ENCODE data around the gene PCDH9. TPM values are rescaled to one million over a fixed set of nuclear protein-coding genes. Genes with fewer than 3 reads are reported as not detected.

The PCDH9 gene
- total and polyA plus RNA-seq, 5 donors, result 5.1 to 30.0 (median 27.8) TPM

DNA sequence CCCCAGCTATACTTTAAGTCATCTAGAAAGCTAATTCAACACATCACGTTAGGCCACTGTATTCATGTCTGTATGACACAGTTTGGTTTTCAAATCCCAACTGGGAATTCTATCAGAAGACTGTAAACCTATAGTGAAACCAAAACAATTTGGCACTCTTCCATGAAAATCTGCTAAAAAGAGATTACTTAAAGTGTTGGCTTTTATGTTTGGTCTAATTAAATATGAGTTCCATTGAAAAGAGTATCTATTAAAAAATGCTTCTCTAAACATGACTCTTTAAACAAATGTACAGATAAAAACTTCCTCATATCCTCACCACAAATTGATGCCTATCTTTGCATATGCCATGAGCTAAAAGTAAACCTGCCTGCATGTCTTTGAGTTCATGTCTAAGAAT is 25.4 kb downstream of the PCDH9 start:
- WGBS, result 53% methylated on average over 1 of the region's 1 CpG
- Histone ChIP-seq H3K4me3 (ENCODE audit: low read length) (no peak overlapping the region), H3K27ac (ENCODE audit: low read length) (no peak overlapping the region), H3K4me1 (ENCODE audit: control insufficient read depth, insufficient read depth, low read length) (no peaks in the 10 kb centered on the region), H3K9me3 (ENCODE audit: control insufficient read depth, low read length) (no peaks in the 10 kb centered on the region), H3K27me3 (ENCODE audit: control insufficient read depth, insufficient read depth) (no peaks in the 10 kb centered on the region)
- ATAC-seq, result no peak
- intact Hi-C loops (cut with DNase I), result no loop called here
- no peak for DNase-seq

GRCh38 chr13:67200605-67201004 is 29.5 kb downstream of the PCDH9 start:
- no peaks in the 10 kb centered on the region for H3K27me3 ChIP-seq (ENCODE audit: control insufficient read depth, insufficient read depth)
- 70% methylated on average over 4 of the region's 4 CpGs for WGBS
- H3K4me3 ChIP-seq (ENCODE audit: low read length), result no peak overlapping the region
- DNase-seq, result no peak
- intact Hi-C loops (cut with DNase I), result no loop called here
- H3K9me3 ChIP-seq (ENCODE audit: control insufficient read depth, low read length), result no peaks in the 10 kb centered on the region
- no peak for ATAC-seq
- no peak overlapping the region for H3K27ac ChIP-seq (ENCODE audit: low read length)
- no peaks in the 10 kb centered on the region for H3K4me1 ChIP-seq (ENCODE audit: control insufficient read depth, insufficient read depth, low read length)

- Histone ChIP-seq H3K4me3 (ENCODE audit: low read length) (no peak overlapping the region), H3K27me3 (ENCODE audit: control insufficient read depth, insufficient read depth) (no peaks in the 10 kb centered on the region), H3K9me3 (ENCODE audit: control insufficient read depth, low read length) (no peaks in the 10 kb centered on the region), H3K27ac (ENCODE audit: low read length) (no peak overlapping the region), H3K4me1 (ENCODE audit: control insufficient read depth, insufficient read depth, low read length) (no peaks in the 10 kb centered on the region)
- ATAC-seq (no peak), DNase-seq (no peak)
- intact Hi-C loops (cut with DNase I), result no loop called here
These were observed 30.0 kb downstream of the PCDH9 start for GRCh38 chr13:67200183-67200582.

DNA sequence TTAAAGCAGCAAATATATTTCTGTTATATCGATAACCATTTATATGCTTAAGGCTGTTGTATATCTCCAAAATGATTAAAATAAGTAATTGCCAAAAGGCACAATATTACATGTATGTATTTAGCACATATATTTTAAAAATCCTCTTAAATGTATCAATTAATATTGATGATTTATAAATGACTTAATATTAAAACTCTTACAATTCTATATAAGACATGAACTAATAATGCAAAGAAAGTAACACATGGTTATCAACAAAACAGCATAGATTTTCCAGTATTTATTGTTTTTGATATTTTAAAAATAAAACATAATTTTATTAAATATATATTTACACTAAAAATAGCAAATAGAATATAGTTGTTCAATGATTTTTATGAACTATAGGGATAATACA is 32.4 kb downstream of the PCDH9 start:
- Histone ChIP-seq H3K9me3 (ENCODE audit: control insufficient read depth, low read length) (no peaks in the 10 kb centered on the region), H3K27me3 (ENCODE audit: control insufficient read depth, insufficient read depth) (no peaks in the 10 kb centered on the region), H3K27ac (ENCODE audit: low read length) (no peak overlapping the region), H3K4me1 (ENCODE audit: control insufficient read depth, insufficient read depth, low read length) (no peaks in the 10 kb centered on the region), H3K4me3 (ENCODE audit: low read length) (no peak overlapping the region)
- WGBS, result 98% methylated on average over 1 of the region's 1 CpG
- intact Hi-C loops (cut with DNase I), result no loop called here
- DNase-seq, result no peak
- ATAC-seq, result no peak

GRCh38 chr13:67193979-67194378 is 36.2 kb downstream of the PCDH9 start:
- Histone ChIP-seq H3K27me3 (ENCODE audit: control insufficient read depth, insufficient read depth) (no peaks in the 10 kb centered on the region), H3K4me1 (ENCODE audit: control insufficient read depth, insufficient read depth, low read length) (no peaks in the 10 kb centered on the region), H3K9me3 (ENCODE audit: control insufficient read depth, low read length) (no peaks in the 10 kb centered on the region), H3K27ac (ENCODE audit: low read length) (no peak overlapping the region), H3K4me3 (ENCODE audit: low read length) (no peak overlapping the region)
- DNase-seq (no peak), ATAC-seq (no peak)
- intact Hi-C loops (cut with DNase I), result no loop called here

DNA sequence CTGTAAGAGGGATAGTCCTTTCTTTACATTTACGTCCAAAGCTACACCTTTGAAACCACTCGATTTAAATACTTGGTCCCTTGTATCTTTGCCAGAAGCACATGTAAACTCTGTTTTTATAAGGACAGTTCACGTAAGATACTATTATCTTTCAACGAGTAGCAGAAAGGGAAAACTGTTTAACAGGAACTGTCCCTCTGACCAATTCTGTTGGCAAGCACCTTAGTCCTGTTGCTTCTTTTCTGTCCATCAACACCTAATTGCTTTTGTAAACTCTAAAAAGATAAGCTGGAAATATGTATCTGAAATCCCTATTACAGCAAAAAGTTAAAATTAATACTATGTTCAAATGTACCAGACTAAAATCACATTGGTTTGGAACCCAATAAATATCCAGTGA is 37.4 kb downstream of the PCDH9 start:
- no peaks in the 10 kb centered on the region for H3K9me3 ChIP-seq (ENCODE audit: control insufficient read depth, low read length)
- no peaks in the 10 kb centered on the region for H3K4me1 ChIP-seq (ENCODE audit: control insufficient read depth, insufficient read depth, low read length)
- H3K27me3 ChIP-seq (ENCODE audit: control insufficient read depth, insufficient read depth), result no peaks in the 10 kb centered on the region
- DNase-seq (no peak), ATAC-seq (no peak)
- 48% methylated on average over 4 of the region's 4 CpGs for WGBS
- H3K27ac ChIP-seq (ENCODE audit: low read length), result no peak overlapping the region
- intact Hi-C loops (cut with DNase I), result no loop called here
- H3K4me3 ChIP-seq (ENCODE audit: low read length), result no peak overlapping the region

GRCh38 chr13:67186995-67187569 is 43.1 kb downstream of the PCDH9 start:
- no peak overlapping the region for H3K4me3 ChIP-seq (ENCODE audit: low read length)
- intact Hi-C loops (cut with DNase I), result no loop called here
- ATAC-seq (no peak), DNase-seq (no peak)
- H3K9me3 ChIP-seq (ENCODE audit: control insufficient read depth, low read length), result no peaks in the 10 kb centered on the region
- H3K4me1 ChIP-seq (ENCODE audit: control insufficient read depth, insufficient read depth, low read length), result no peaks in the 10 kb centered on the region
- H3K27ac ChIP-seq (ENCODE audit: low read length), result no peak overlapping the region
- 77% methylated on average over 6 of the region's 6 CpGs for WGBS
- no peaks in the 10 kb centered on the region for H3K27me3 ChIP-seq (ENCODE audit: control insufficient read depth, insufficient read depth)

- WGBS, result 97% methylated on average over 7 of the region's 7 CpGs
- no peaks in the 10 kb centered on the region for H3K4me1 ChIP-seq (ENCODE audit: control insufficient read depth, insufficient read depth, low read length)
- H3K9me3 ChIP-seq (ENCODE audit: control insufficient read depth, low read length), result no peaks in the 10 kb centered on the region
- no peaks in the 10 kb centered on the region for H3K27me3 ChIP-seq (ENCODE audit: control insufficient read depth, insufficient read depth)
- H3K4me3 ChIP-seq (ENCODE audit: low read length), result no peak overlapping the region
- ATAC-seq (no peak), DNase-seq (no peak)
- intact Hi-C loops (cut with DNase I), result no loop called here
- H3K27ac ChIP-seq (ENCODE audit: low read length), result no peak overlapping the region
These were observed 45.9 kb downstream of the PCDH9 start for GRCh38 chr13:67184247-67184646.

GRCh38 chr13:67183151-67183550 is 47.0 kb downstream of the PCDH9 start:
- Histone ChIP-seq H3K27ac (ENCODE audit: low read length) (no peak overlapping the region), H3K4me1 (ENCODE audit: control insufficient read depth, insufficient read depth, low read length) (no peaks in the 10 kb centered on the region), H3K27me3 (ENCODE audit: control insufficient read depth, insufficient read depth) (no peaks in the 10 kb centered on the region), H3K4me3 (ENCODE audit: low read length) (no peak overlapping the region), H3K9me3 (ENCODE audit: control insufficient read depth, low read length) (no peaks in the 10 kb centered on the region)
- intact Hi-C loops (cut with DNase I), result no loop called here
- DNase-seq (no peak), ATAC-seq (no peak)
- WGBS, result 56% methylated on average over 1 of the region's 1 CpG

DNA sequence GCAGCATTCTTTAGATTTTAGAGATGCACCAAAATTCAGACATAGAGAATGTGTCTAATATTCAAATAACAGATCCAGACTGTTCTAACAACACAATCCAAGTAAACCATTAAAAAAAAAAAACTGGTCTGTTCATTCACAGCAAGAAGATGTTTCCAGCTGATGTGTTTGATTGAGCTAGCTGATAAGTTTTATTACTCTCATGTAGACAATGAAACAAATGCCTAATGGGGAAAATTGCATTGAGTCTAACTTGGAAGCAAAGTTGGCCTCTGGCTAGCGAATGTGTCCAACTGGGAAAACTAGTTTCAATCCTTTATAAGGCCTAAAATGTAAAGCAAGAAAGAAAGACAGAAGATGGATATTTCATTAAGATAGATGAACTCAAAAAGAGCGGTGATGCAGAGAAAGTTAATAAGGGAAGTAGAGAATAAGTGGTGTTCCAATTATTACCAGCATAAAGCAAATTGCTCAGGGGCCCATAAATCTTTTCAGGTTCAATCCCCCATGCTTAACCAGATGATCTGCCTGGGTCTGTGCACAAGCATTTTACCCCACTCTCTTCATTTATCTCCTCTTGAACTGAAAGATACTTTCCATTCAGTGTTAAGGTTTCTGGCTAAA is 54.2 kb downstream of the PCDH9 start:
- no peak overlapping the region for H3K27ac ChIP-seq (ENCODE audit: low read length)
- ATAC-seq, result no peak
- no peaks in the 10 kb centered on the region for H3K9me3 ChIP-seq (ENCODE audit: control insufficient read depth, low read length)
- intact Hi-C loops (cut with DNase I), result no loop called here
- no peaks in the 10 kb centered on the region for H3K4me1 ChIP-seq (ENCODE audit: control insufficient read depth, insufficient read depth, low read length)
- no peak overlapping the region for H3K4me3 ChIP-seq (ENCODE audit: low read length)
- no peaks in the 10 kb centered on the region for H3K27me3 ChIP-seq (ENCODE audit: control insufficient read depth, insufficient read depth)
- WGBS, result 96% methylated on average over 2 of the region's 2 CpGs
- no peak for DNase-seq

DNA sequence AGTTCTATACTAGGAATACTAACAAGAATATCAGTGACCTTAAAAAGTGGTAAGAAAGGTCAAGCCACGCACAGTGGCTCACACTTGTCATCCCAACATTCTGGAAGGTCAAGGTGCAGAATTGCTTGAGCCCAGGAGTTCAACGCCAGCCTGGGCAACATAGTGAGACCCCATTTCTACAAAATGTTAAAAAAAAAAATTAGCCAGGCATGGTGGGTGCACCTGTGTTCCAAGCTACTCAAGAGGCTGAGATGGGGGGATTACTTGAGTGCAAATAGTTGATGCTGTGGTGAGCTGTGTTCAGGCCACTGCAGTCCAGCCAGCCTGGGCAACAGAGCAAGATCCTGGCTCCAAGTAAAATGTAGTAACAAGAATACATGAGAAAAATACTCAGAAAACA is 61.8 kb downstream of the PCDH9 start:
- Histone ChIP-seq H3K4me3 (ENCODE audit: low read length) (no peak overlapping the region), H3K9me3 (ENCODE audit: control insufficient read depth, low read length) (no peaks in the 10 kb centered on the region), H3K4me1 (ENCODE audit: control insufficient read depth, insufficient read depth, low read length) (no peaks in the 10 kb centered on the region), H3K27me3 (ENCODE audit: control insufficient read depth, insufficient read depth) (no peaks in the 10 kb centered on the region), H3K27ac (ENCODE audit: low read length) (no peak overlapping the region)
- WGBS, result 49% methylated on average over 2 of the region's 2 CpGs
- ATAC-seq (no peak), DNase-seq (no peak)
- intact Hi-C loops (cut with DNase I), result no loop called here

DNA sequence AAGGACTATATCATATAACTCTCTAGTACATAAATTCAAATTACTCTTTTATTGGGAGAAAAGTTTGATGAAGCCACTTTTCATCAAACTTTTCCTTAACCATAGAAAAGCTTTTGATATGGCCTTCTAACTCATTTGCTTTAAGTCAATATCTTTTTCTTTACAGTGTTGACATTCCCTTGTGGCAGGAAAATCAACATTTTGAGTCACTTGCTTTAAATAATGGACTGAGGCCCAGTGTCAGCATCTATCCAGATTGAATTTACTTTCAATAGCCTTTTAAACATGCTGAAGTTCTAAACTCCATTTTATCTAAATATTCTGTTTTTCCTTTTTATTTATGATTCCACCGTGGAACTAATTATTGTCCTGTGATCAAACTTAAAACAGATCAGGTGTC is 62.7 kb downstream of the PCDH9 start:
- no peak overlapping the region for H3K27ac ChIP-seq (ENCODE audit: low read length)
- H3K4me1 ChIP-seq (ENCODE audit: control insufficient read depth, insufficient read depth, low read length), result no peaks in the 10 kb centered on the region
- 83% methylated on average over 1 of the region's 1 CpG for WGBS
- intact Hi-C loops (cut with DNase I), result no loop called here
- no peaks in the 10 kb centered on the region for H3K27me3 ChIP-seq (ENCODE audit: control insufficient read depth, insufficient read depth)
- H3K4me3 ChIP-seq (ENCODE audit: low read length), result no peak overlapping the region
- DNase-seq (no peak), ATAC-seq (no peak)
- no peaks in the 10 kb centered on the region for H3K9me3 ChIP-seq (ENCODE audit: control insufficient read depth, low read length)
